AG20443 (cell line): ENCODE results near the gene NLGN4Y.
"Not testable (repeated sequence)": the region's sequence is repeated elsewhere in the genome, so short reads cannot be mapped to it uniquely, and the experiment has no call there.

ENCODE experiments used
- DNase-seq: peaks from one replicate; pipeline ENCODE4 v3.0.0; 2012; ENCODE audit warnings: low spot score, mixed read lengths

NLGN4Y gene

DNA sequence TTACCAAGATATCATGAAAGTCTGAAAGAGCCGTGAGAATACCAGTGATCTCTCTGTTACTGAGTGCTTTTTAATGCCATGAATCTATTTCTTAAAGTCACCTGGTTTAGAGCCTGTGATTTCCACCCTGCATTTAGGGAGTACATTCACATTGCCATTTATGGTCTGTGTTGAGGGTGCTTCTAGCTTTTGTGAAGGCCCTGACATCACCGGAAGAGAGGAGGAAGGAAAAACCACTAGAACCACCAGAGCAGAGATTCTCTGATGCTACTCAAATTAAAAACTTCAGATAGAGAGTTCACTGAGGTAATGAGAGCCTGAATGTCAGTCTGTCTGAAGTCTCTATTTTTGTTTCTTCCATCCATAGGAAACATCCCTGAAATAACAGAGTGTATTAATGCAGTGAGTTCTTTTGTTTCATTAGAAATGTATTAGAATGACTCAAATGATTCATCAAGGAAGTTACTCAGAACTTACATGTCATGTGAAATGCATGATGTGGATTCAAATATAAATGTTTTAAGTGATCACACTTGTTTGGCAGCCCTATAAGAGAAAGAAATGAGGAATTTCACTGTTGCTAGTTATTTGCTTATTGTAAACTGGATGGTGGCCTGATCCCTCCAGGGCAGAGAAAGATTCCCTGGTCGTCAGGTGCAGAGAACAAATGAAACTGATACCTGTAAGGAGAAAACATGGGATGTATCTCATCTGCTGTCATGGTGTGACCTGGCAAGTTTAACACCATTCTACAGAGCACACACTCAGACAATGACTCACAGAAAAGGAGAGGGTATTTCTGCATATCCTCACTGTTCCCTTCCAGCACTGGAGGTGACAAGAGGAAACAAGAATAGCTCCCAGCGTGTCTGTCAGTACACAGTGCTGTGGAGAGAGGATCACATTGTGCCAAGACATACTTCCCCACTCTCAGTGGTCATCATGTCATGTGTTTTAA lies 310.1 kb downstream of the NLGN4Y start:
- DNase-seq: peak; percentile 29

DNA sequence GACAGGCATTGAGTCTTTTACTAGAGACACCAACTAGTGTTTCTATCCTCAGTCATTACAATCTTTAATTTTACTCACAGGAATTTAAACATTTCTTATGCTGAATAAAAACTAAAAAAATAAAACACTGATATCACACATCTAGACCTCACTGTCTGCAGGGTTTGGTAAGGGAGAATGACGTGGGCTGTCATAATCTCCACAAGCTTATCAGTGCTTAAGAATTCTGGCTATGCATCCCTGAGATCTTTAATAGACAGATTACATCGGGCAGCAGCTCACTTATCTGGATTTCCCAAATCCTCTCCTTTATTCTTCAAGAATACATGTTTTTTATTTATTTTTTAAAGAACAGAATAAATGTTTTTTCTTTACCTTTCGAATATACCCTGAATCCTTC lies 313.1 kb downstream of the NLGN4Y start:
- DNase-seq: no peak

DNA sequence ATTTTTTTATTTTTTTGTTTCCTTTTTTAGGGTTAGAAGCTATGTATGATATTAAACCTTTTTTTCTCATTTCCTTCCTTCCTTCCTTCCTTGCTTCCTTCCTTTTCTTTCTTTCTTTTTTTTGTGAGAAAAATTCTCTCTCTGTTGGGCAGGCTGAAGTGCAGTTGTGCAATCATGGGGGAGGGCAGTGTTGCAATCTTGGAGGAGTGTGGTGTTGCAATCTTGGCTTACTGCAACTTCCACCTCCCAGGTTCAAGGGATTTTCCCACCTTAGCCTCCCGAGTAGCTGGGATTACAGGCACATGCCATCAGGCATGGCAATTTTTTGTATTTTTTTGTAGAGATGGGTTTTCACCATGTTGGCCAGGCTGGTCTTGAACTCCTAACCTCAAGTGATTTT lies 326.4 kb downstream of the NLGN4Y start:
- no peak for DNase-seq

GRCh38 chrY:14860448-14860847 lies 336.1 kb downstream of the NLGN4Y start:
- no peak for DNase-seq

GRCh38 chrY:14861033-14861432 lies 336.7 kb downstream of the NLGN4Y start:
- DNase-seq: not testable (repeated sequence)

DNA sequence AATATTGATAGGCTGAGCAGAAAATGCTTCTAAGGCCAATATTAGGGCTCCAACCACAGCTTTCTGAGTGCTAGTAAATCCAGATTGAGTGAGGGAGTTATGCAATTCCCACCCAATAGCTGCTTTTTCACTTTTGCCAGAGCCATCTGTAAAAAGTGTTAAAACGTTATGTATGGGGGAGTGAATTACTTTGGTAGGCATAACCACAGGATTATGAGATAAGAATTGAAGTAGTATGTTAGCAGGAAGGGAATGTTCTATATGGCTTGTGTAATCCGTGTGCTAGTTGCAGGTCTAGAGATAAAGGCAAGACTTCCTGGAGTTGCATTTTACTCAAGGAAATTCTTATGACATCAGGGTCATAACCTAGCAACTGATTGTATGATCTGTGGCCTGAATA lies 347.6 kb downstream of the NLGN4Y start:
- no peak for DNase-seq
